Urinary bladder (tissue), 4 donors: Measurements from ENCODE around the gene MCUR1. TPM values are rescaled to one million over a fixed set of nuclear protein-coding genes. Genes with fewer than 3 reads are reported as not detected.

Experiments used
- DNase-seq: peaks from one replicate; pipeline ENCODE4 v3.0.0-alpha.2; 2015; ENCODE audit errors: extremely low spot score
- H3K27ac ChIP-seq: one replicate; pipeline ENCODE4 v1.5.1; 2013; ENCODE audit warnings: low read depth, mild to moderate bottlenecking, moderate library complexity
- H3K36me3 ChIP-seq: one replicate; pipeline ENCODE4 v1.6.1; 2013; ENCODE audit warnings: mild to moderate bottlenecking, moderate library complexity; ENCODE audit not compliant: insufficient read depth
- H3K4me1 ChIP-seq: one replicate; pipeline ENCODE4 v1.6.1; 2013; ENCODE audit warnings: mild to moderate bottlenecking, moderate library complexity; ENCODE audit not compliant: insufficient read depth
- H3K4me3 ChIP-seq: one replicate; pipeline ENCODE4 v1.5.1; 2013; ENCODE audit warnings: low read depth, low read length
- WGBS: extraction: QIAGEN DNeasy Blood & Tissue Kit; methylation state at CpG from one replicate; pipeline ENCODE4 v1.1.7; 2013; 5-methylcytosine and 5-hydroxymethylcytosine counted together
- polyA plus RNA-seq: library from polyadenylated mRNA; stranded (reverse); fragments of 200-250 nt; gene quantifications from one replicate; pipeline ENCODE4 v1.2.3, GENCODE V29; 2013
- total RNA-seq: library from RNA; depleted of rRNA; stranded (reverse); fragments of >200 nt; gene quantifications from one replicate; pipeline ENCODE4 v1.2.3, GENCODE V29; 2014
- donor health status: healthy with polysubstance abuse.
- donor health status: healthy.

Gene MCUR1
- total and polyA plus RNA-seq, 2 donors, result 6.9 to 12.9 TPM

DNA sequence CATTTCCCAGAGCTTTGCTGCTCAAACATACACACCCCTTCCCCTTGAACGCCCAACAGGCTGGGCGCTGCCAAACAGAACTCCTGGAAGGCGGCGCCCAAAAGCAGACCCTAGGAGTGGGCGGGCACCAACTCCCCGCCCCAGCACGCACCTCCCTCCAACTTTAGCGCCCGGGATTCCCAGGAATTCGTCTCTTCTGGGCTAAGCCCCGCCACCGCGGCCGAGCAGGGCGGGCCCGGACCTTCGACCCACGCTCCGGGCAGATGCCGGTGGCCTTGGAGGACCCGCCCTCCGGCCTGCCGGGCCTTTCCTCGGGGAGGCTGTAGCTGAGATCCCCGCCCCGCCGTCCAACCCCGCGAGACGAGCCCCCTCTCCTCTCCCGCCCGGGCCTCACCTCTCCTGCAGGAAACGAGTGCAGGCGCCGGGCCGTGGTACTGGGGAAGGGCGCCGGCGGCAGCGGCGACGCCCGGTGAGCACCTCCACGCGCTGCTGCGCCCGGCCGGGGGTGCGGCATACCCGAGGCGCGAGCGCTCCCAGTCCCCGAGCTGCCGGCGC is 659 bp downstream of the MCUR1 start:
- no peaks in the 10 kb centered on the region for H3K36me3 ChIP-seq
- H3K4me1 ChIP-seq, result peaks cover 2% of the 10 kb centered on the region
- WGBS, result under 1% methylated on average over 56 of the region's 56 CpGs
- no peak for DNase-seq
- H3K27ac ChIP-seq, result peak overlapping the region; percentile 95
- H3K4me3 ChIP-seq, result peak overlapping the region; percentile 81

DNA sequence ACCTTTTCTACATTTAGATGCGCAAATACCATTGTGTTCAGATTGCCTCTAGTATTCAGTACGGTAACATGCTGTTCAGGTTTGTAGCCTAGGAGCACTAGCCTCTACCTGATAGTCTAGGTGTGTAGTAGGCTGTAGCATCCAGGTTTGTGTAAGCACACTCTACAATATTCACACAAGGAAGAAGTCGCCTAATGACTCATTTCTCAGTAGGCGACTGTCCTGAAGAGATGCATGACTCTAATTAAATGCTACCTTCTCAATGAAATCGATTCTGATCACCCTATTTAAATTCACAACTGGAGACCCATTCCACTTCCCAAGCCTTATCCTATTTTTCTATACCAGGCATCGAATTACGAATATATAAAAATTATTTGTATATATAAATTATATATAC is 1.3 kb downstream of the MCUR1 start:
- WGBS, result 50% methylated on average over 7 of the region's 7 CpGs

DNA sequence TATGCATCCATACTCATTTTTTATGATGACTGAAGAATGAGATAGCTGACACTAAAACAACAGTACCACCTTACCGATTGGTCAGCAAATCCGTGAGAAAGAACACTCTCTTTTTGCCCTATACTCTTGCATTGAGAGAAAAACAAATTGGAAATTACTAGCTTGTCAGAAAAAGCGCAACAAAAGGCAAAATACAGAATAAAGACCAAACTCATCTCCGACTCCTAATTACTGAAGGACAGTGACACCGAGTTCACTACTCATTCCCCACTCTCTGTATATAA is 2.1 kb downstream of the MCUR1 start:
- no peak overlapping the region for H3K27ac ChIP-seq
- 95% methylated on average over 5 of the region's 5 CpGs for WGBS
- H3K36me3 ChIP-seq, result no peaks in the 10 kb centered on the region
- no peak for DNase-seq
- H3K4me3 ChIP-seq, result no peak overlapping the region
- H3K4me1 ChIP-seq, result peaks cover 2% of the 10 kb centered on the region

More for the DNA sequence above, 1.3 kb downstream of the MCUR1 start:
- DNase-seq, result no peak
- no peaks in the 10 kb centered on the region for H3K36me3 ChIP-seq
- H3K27ac ChIP-seq, result no peak overlapping the region
- peak overlapping the region; percentile 81 for H3K4me3 ChIP-seq
- H3K4me1 ChIP-seq, result peaks cover 2% of the 10 kb centered on the region

DNA sequence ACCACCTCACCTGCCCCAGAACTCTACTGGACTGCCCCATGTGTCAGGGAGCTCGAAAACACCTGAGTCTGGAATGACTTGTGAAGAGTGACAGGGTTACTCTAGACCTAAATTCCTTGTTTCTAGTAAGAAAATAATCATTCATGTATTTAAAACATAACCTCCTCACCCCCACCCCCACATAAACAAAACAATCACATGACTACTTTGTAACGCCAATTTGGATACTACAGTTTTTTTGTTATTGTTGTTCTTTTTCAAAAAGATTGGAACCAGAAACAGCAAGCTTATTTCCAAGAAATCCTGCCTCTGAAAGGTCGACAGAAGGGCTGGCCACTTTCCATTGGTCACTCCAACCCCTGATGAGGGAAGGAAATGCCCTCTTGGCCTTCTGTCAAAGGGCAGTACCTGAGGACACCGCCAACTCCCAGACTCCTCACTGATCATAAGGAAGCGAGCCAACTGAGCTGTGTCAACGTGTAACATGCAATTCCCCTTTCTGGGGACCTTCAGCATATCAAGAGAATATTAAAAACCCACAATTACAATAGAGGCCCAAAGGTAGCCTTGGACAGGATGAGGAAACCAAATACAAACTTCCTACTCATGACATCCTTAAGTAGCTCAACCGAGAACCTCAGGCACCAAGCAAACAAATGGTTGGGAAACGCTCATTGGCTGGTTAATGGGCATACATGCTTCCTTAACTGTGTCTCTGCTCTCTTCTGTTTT is 2.6 kb downstream of the MCUR1 start:
- WGBS, result 72% methylated on average over 8 of the region's 8 CpGs
- no peak for DNase-seq
- no peak overlapping the region for H3K27ac ChIP-seq
- peaks cover 2% of the 10 kb centered on the region for H3K4me1 ChIP-seq
- H3K4me3 ChIP-seq, result no peak overlapping the region
- no peaks in the 10 kb centered on the region for H3K36me3 ChIP-seq

DNA sequence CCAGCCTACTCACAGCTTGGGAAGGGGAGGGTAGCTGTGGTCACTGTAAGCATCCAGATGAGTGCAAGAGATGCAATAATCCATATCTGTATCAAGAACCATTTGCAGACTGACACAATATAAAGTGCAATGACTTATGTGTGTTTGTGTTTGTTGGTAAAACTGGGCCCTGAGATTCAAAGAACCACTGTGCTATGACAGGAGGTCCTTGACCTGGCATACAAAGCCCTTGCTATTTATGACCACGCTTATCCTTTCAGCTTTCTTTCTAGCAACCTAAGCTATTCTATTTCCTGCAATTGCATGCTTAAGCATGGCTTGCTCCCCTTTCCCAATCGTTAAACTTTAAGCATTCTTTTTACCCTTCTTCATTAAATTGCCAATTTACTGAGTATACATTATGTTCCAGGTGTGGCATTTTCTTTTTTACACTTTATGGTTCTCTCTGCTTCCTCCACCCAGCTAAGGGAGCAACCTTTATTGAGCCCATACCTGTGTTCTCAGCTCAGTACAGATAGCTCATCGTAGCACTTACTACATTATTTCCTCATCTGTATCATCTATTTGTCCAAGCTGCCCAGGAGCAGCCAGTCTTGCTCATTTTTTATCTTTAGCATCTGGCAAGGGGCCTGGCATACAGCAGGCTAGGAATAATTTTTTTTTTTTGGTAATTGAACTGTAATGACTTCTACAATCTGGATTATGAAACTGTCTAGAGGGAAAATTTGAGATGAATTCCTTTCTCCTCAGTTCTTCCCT is 3.5 kb downstream of the MCUR1 start:
- no peak for DNase-seq
- WGBS, result 52% methylated on average over 3 of the region's 3 CpGs
- peaks cover 2% of the 10 kb centered on the region for H3K4me1 ChIP-seq
- H3K4me3 ChIP-seq, result no peak overlapping the region
- no peaks in the 10 kb centered on the region for H3K36me3 ChIP-seq
- H3K27ac ChIP-seq, result no peak overlapping the region

DNA sequence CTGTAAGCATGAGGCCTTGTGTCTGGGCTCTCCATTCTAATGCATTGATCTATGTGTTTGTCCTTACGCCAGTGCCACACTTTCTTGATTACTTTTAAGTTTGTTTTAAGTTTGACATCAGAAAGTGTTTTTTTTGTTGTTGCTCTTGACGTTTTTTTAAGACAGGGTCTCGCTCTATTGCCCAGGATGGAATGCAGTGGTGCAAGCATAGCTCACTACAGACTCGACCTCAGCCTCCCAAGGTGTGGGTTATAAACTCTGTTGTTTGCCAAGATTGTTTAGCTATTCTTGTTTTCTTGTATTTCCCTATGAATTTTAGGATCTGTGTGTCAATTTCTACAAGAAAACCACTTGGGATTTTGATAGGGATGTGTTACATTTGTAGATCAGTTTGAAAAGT is 5.6 kb downstream of the MCUR1 start:
- Histone ChIP-seq H3K4me1 (peaks cover 2% of the 10 kb centered on the region), H3K36me3 (peaks cover 2% of the 10 kb centered on the region), H3K4me3 (no peak overlapping the region), H3K27ac (no peak overlapping the region)
- 85% methylated on average over 4 of the region's 4 CpGs for WGBS
- DNase-seq, result no peak

DNA sequence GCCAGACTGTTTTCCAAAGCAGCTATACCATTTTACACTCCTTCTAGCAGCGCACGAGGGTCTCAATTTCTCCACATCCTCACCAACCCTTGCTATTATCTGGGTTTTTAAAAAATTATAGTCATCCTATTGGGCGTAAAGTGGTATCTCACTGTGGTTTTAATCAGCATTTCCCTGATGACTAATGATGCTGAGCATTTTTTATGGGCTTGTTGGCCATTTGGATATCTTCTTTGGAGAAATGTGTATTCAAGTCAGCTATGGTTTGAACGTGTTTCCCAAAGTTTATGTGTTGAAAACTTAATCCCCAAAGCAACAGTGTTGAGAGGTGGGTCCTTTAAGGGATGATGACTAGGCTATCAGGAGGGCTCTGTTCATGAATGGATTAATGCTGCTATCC is 6.7 kb downstream of the MCUR1 start:
- Histone ChIP-seq H3K27ac (no peak overlapping the region), H3K4me1 (peaks cover 2% of the 10 kb centered on the region), H3K4me3 (no peak overlapping the region), H3K36me3 (peaks cover 2% of the 10 kb centered on the region)
- 88% methylated on average over 4 of the region's 4 CpGs for whole genome bisulfite sequencing
- no peak for DNase-seq

DNA sequence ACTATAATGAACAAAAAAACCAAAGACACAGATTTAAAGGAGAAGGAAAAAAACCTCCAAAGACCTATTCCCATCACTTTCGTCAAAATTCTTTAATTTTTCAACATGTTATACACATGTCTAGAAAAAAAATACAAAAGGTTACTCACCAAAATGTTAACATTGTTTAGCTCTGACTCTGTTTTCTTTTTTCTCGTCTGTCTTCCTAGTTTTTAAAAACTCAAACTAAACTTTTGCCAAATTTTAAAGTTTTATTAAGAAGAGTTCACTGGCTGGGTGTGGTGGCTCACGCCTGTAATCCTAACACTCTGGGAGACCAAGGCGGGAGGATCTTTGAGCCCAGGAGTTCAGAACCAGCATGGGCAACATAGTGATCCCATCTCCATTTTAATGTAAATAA is 10.8 kb downstream of the MCUR1 start:
- DNase-seq, result no peak
- 93% methylated on average over 4 of the region's 4 CpGs for WGBS
- H3K4me1 ChIP-seq, result no peaks in the 10 kb centered on the region
- H3K36me3 ChIP-seq, result peaks cover 2% of the 10 kb centered on the region
- H3K27ac ChIP-seq, result no peak overlapping the region
- no peak overlapping the region for H3K4me3 ChIP-seq

DNA sequence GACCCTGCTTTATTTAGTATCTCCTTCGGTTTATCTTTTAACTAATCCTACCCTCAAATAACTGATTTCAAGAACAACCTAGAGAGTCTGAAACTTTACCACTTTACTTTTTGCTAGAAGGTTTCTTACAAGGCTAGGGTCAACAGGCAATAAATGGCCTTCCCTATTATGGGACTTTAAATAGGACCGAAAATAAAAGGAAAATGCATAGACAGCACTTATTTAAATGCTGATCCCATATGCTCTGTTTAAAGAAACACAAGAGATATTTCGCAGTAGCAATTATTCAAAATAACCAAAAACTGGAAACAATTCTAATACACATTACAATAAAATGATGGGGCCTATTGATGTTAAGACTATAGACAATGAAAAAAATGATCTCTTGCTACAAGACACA is 13.7 kb downstream of the MCUR1 start:
- WGBS, result 83% methylated on average over 3 of the region's 3 CpGs
- Histone ChIP-seq H3K4me1 (no peaks in the 10 kb centered on the region), H3K27ac (no peak overlapping the region), H3K36me3 (peaks cover 2% of the 10 kb centered on the region), H3K4me3 (no peak overlapping the region)
- DNase-seq, result no peak

DNA sequence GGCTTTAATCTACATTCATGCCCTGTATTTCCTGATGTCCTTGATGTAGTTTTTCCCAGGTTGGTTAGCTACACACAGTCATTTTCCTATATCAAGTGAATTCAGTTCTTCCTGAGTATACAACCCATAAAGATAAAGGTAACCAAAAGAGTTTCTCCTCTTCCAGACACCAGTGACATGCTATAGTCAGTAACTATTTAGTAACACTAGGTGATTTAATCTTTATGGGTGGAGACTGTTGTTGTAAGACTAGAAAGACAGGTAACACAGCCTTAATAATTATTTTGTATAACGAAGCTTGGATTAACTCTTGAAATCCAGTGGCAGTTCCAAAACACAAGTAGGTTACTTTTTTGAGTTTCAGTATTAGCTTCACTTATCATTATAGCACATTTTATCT is 17.6 kb downstream of the MCUR1 start:
- 72% methylated on average over 1 of the region's 1 CpG for WGBS
- H3K4me1 ChIP-seq, result no peaks in the 10 kb centered on the region
- no peak overlapping the region for H3K27ac ChIP-seq
- peak; percentile 39 for DNase-seq
- H3K36me3 ChIP-seq, result peaks cover 2% of the 10 kb centered on the region
- no peak overlapping the region for H3K4me3 ChIP-seq

DNA sequence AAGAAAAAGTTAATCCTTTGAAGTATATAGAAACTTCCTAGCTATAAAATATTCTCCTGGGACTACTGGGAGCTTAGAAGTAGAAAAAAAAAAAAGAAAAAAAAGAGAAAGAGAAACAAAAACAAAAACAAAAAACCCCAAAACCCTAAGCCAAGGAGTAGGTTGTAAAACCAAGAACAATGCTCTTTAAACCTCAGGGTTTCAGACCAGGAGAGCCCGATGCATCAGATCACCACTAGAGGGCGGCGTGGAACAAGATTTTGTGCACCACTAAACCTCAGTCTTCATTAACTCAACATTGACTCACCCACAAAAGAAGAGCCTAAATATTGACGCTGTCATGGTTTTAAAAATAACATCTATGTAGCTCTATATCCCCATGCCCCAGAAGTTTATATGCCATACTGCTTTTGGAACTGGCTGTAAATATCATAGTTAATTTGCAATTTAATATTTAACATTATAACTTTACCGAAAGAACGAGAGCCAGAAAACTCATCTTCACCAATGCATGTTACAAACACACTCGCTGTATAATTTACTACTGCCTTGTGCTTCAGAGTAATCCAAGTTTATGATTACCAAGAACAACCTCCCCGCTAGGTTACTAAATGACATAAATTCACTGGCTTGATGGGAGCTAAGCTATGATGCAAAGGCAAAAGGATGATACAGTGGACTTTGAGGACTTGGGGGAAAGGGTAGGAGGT is 19.2 kb downstream of the MCUR1 start:
- WGBS, result 39% methylated on average over 8 of the region's 8 CpGs
- H3K36me3 ChIP-seq, result peaks cover 3% of the 10 kb centered on the region

DNA sequence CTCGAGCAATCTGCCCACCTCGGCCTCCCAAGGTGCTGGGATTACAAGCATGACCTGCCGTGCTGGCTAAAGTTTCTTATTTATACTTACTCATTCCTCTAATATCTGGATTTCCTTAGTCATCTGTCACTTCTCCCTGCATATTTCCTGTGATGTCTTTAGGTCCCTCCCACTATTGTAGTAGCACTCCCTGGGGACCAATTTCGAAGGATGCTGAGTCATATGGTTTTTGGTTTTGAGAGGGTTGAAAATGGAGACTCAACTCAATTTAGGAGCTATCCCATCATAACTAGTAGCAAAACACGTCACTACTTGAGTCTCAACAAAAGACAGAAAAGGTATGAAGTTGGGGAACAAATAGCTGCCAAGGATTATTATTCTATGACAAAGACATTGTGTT is 20.2 kb downstream of the MCUR1 start:
- WGBS, result 82% methylated on average over 5 of the region's 5 CpGs
- H3K4me3 ChIP-seq, result no peak overlapping the region
- H3K36me3 ChIP-seq, result peaks cover 3% of the 10 kb centered on the region
- H3K27ac ChIP-seq, result no peak overlapping the region
- H3K4me1 ChIP-seq, result no peaks in the 10 kb centered on the region
- DNase-seq, result no peak

More for the DNA sequence above, 19.2 kb downstream of the MCUR1 start:
- Histone ChIP-seq H3K4me3 (no peak overlapping the region), H3K4me1 (no peaks in the 10 kb centered on the region), H3K27ac (no peak overlapping the region)
- peak; percentile 58 for DNase-seq

DNA sequence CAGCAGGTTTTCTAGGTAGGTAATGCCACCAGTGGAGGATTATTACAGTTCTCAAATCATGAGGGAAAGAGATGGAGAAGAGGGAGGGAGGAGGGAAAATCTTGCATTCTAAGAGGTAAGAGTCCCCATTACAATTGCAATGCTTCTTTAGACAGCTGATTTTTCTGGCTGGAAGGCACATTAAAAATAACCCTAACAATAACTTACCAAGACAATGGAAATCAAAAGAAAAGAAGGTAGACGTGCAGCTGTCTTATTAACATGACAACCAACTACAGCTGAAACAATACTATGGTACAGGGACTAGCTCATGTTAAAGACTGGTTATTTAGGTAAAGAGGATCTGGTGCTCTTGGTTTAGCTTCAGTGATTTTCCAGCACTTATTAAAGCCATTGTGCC is 24.6 kb downstream of the MCUR1 start:
- Histone ChIP-seq H3K4me1 (no peaks in the 10 kb centered on the region), H3K4me3 (no peak overlapping the region), H3K36me3 (peaks cover 3% of the 10 kb centered on the region), H3K27ac (no peak overlapping the region)
- no peak for DNase-seq
- WGBS, result 94% methylated on average over 1 of the region's 1 CpG

DNA sequence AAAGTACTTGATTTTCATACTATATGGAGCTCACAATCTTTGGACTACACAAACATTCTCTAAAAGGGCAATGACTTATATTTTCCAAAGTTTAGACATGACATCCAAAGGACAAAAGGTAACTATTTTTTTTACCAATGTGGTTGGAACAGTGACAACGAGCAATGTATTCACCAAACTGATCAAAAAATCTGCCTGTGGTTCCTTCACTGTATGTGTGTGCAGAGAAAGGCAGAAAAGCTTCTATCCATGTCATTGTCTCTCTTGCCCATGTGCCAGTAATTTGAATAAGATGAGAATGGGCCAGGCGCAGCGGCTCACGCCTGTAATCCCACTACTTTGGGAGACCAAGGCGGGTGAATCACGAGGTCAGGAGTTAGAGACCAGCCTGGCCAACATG is 25.5 kb downstream of the MCUR1 start:
- Histone ChIP-seq H3K4me3 (no peak overlapping the region), H3K27ac (no peak overlapping the region), H3K4me1 (no peaks in the 10 kb centered on the region), H3K36me3 (peaks cover 3% of the 10 kb centered on the region)
- 87% methylated on average over 6 of the region's 6 CpGs for WGBS
- DNase-seq, result no peak
